HepG2 (cell line): Measurements from ENCODE around the gene P3H2. TPM values are rescaled to one million over a fixed set of nuclear protein-coding genes. Genes with fewer than 3 reads are reported as not detected.

Experiments used
- ATAC-seq: fragments of 200-7000 bp; cut with Tn5 transposase; 3 replicates; pipeline ENCODE4 v1.9.1; 2020; ENCODE audit warnings: mild to moderate bottlenecking, moderate library complexity
- BruUV-seq: library from RNA; stranded (reverse); fragments of 400-500 nt; replicated peaks from 2 replicates; lab custom pipeline; 2021; lab: Mats Ljungman, UMichigan
- CTCF ChIA-PET: fragments of 300-600 bp; formaldehyde crosslinking; extraction: SDS; loops from one replicate; lab custom pipeline; 2021; ENCODE audit warnings: low total read pairs, inconsistent platforms, low intra/inter-chr PET ratio; lab: Yijun Ruan, JAX
- POLR2A ChIA-PET: fragments of 350-600 bp; sonication (Branson Sonifier 250); formaldehyde crosslinking; loops from one replicate; lab custom pipeline; 2020; ENCODE audit warnings: antibody characterized with exemption, inconsistent platforms; lab: Yijun Ruan, JAX
- DNase-seq: peaks from one replicate; pipeline ENCODE4 v3.0.0-alpha.2; 2015; ENCODE audit warnings: low spot score
- FAIRE-seq: peaks from 3 replicates; lab custom pipeline; 2011; peaks lifted over from hg19 to GRCh38; lab: Jason Lieb, UNC
- H2AFZ ChIP-seq: one replicate; pipeline ENCODE4 v1.6.1; 2011; ENCODE audit warnings: low read length, inconsistent platforms
- H3K27ac ChIP-seq: fragments of 300-600 bp; 3 replicates; pipeline ENCODE4 v1.8.0; 2011; ENCODE audit warnings: mixed run types, mild to moderate bottlenecking, mixed read lengths, low read length, inconsistent platforms; ENCODE audit not compliant: insufficient read depth; ENCODE audit errors: extremely low read length
- H3K27me3 ChIP-seq, 2 experiments: fragments of 200-600 bp in 1 of 2; 2 replicates in 1 of 2; 3 replicates in 1 of 2; pipeline versions ENCODE4 v1.6.0 to v1.8.0; 2011; ENCODE audit warnings: low read length in 2 of 2, mild to moderate bottlenecking in 2 of 2, moderate library complexity in 2 of 2, inconsistent platforms in 1 of 2; ENCODE audit not compliant: insufficient read depth in 2 of 2, control insufficient read depth in 1 of 2
- H3K36me3 ChIP-seq, 2 experiments: fragments of 200-600 bp in 1 of 2; replicated peaks in 1 of 2; 2 replicates in 1 of 2; 3 replicates in 1 of 2; pipeline versions ENCODE4 v1.5.1 to v1.8.0; 2011; ENCODE audit warnings: low read length in 2 of 2, inconsistent platforms in 1 of 2; ENCODE audit not compliant: insufficient read depth in 2 of 2, control insufficient read depth in 1 of 2
- H3K4me1 ChIP-seq: 2 replicates; pipeline ENCODE4 v1.5.1; 2012; ENCODE audit warnings: low read length, inconsistent platforms; ENCODE audit not compliant: insufficient read depth
- H3K4me2 ChIP-seq: 2 replicates; pipeline ENCODE4 v1.6.0; 2011; ENCODE audit warnings: low read depth, low read length, inconsistent platforms
- H3K4me3 ChIP-seq, 3 experiments: fragments of 200-600 bp in 1 of 3; sonication (generic), shearing (Covaris generic) in 1 of 3; replicated peaks in 1 of 3; 2 replicates each; pipeline ENCODE4 v1.5.1; 2011 to 2016; ENCODE audit warnings: low read length in 3 of 3, inconsistent platforms in 2 of 3, low read depth in 2 of 3, mild to moderate bottlenecking in 2 of 3, control low read depth in 1 of 3, mixed read lengths in 1 of 3; ENCODE audit not compliant: insufficient read depth in 1 of 3
- H3K79me2 ChIP-seq: one replicate; pipeline ENCODE4 v1.6.1; 2011; ENCODE audit warnings: low read length, inconsistent platforms; ENCODE audit not compliant: insufficient read depth
- H3K9ac ChIP-seq: 2 replicates; pipeline ENCODE4 v1.6.0; 2011; ENCODE audit warnings: mild to moderate bottlenecking, low read depth, low read length, inconsistent platforms; ENCODE audit not compliant: insufficient read depth
- H3K9me3 ChIP-seq: 2 replicates; pipeline ENCODE4 v1.5.1; 2012; ENCODE audit warnings: mild to moderate bottlenecking, low read length
- H4K20me1 ChIP-seq: 2 replicates; pipeline ENCODE4 v1.6.0; 2011; ENCODE audit warnings: inconsistent platforms, mild to moderate bottlenecking, low read length, moderate library complexity; ENCODE audit not compliant: insufficient read depth
- ARID3A ChIP-seq: IDR thresholded peaks from 2 replicates; pipeline ENCODE4 v1.6.1; 2012; ENCODE audit warnings: low read depth, low read length, improper control_type of control experiment
- ATF3 ChIP-seq: sonication (generic); formaldehyde crosslinking; IDR thresholded peaks from 2 replicates; pipeline ENCODE4 v1.4.0; 2020; ENCODE audit warnings: missing genetic modification reagents
- CREM ChIP-seq, 2 experiments: sonication (generic) in 1 of 2; formaldehyde crosslinking in 1 of 2; IDR thresholded peaks; 2 replicates each; pipeline versions ENCODE4 v1.4.0 to v1.6.1; 2016 to 2020; ENCODE audit warnings: antibody characterized with exemption in 1 of 2, mild to moderate bottlenecking in 1 of 2, missing genetic modification reagents in 1 of 2
- ELK4 ChIP-seq: sonication (generic); formaldehyde crosslinking; IDR thresholded peaks from 2 replicates; pipeline ENCODE4 v1.9.0; 2021; ENCODE audit warnings: missing genetic modification reagents, borderline replicate concordance
- FOSL1 ChIP-seq: sonication (generic); formaldehyde crosslinking; IDR thresholded peaks from 2 replicates; pipeline ENCODE4 v1.9.0; 2021; ENCODE audit warnings: missing genetic modification reagents, borderline replicate concordance
- FOSL2 ChIP-seq: sonication (generic); formaldehyde crosslinking; IDR thresholded peaks from 2 replicates; pipeline ENCODE4 v1.4.0; 2020; ENCODE audit warnings: missing genetic modification reagents
- HOXA5 ChIP-seq: sonication (generic); formaldehyde crosslinking; IDR thresholded peaks from 2 replicates; pipeline ENCODE4 v1.4.0; 2020; ENCODE audit warnings: missing genetic modification reagents
- MXD3 ChIP-seq: IDR thresholded peaks from 2 replicates; pipeline ENCODE4 v1.6.1; 2016; ENCODE audit warnings: mild to moderate bottlenecking, missing biosample characterization, missing genetic modification reagents
- ONECUT2 ChIP-seq: sonication (generic); formaldehyde crosslinking; IDR thresholded peaks from 2 replicates; pipeline ENCODE4 v1.4.0; 2020; ENCODE audit warnings: missing genetic modification reagents
- SRY ChIP-seq: sonication (generic); formaldehyde crosslinking; IDR thresholded peaks from 2 replicates; pipeline ENCODE4 v1.8.0; 2022; ENCODE audit warnings: mild to moderate bottlenecking, missing genetic modification reagents
- TEAD3 ChIP-seq: optimal IDR thresholded peaks from 2 replicates; pipeline ENCODE3; 2016; ENCODE audit warnings: borderline replicate concordance
- ZKSCAN1 ChIP-seq: fragments of 150-350 bp; IDR thresholded peaks from 2 replicates; pipeline ENCODE4 v1.6.1; 2014; ENCODE audit warnings: low read length
- ZNF280D ChIP-seq: sonication (generic); formaldehyde crosslinking; IDR thresholded peaks from 2 replicates; pipeline ENCODE4 v1.5.1; 2020; ENCODE audit warnings: mild to moderate bottlenecking, missing genetic modification reagents
- WGBS: methylation state at CpG from one replicate; pipeline ENCODE4 v1.1.6; 2017; ENCODE audit warnings: low lambda C conversion rate; 5-methylcytosine and 5-hydroxymethylcytosine counted together
- in situ Hi-C: cut with HindIII; loops from 2 replicates; pipeline ENCODE4 v1.10.0; 2017; ENCODE audit warnings: low pct_unique_long_range_greater_than_20kb; ENCODE audit not compliant: extremely low pct_ligation_motif_present
- intact Hi-C: fragments of 100-400 bp; cut with micrococcal nuclease; formaldehyde crosslinking; loops from one replicate; pipeline ENCODE4 v1.10.0; 2022; ENCODE audit not compliant: unreplicated experiment
- polyA plus RNA-seq, 8 experiments: library from polyadenylated mRNA; depleted of rRNA in 3 of 8; stranded (reverse) in 7 of 8; unstranded in 1 of 8; fragments of >200 nt; fragmentation: Illumina TruSeq in 4 of 8; extraction: Trizol in 4 of 8; gene quantifications; 2 replicates each; pipeline versions ENCODE4 v1.2.1 to v1.2.3, GENCODE V29; 2011 to 2016; ENCODE audit warnings: low read depth in 4 of 8, missing spikeins in 1 of 8, mixed read lengths in 1 of 8; ENCODE audit not compliant: insufficient read depth in 1 of 8
- total RNA-seq, 5 experiments: library from RNA; depleted of rRNA; stranded (reverse); fragments of >200 nt; fragmentation: Illumina TruSeq; extraction: Trizol; gene quantifications; 2 replicates each; pipeline ENCODE4 v1.2.3, GENCODE V29; 2016; ENCODE audit warnings: low read depth in 1 of 5

Gene P3H2
- total and polyA plus RNA-seq, 2 of the 13 experiments (the other 11 are each of a cell fraction or from before 2014, with no cell fraction given) = not detected

- POLR2A ChIA-PET = no interaction called here
- H3K4me3 ChIP-seq = no peak overlapping the region
- H2AFZ ChIP-seq = no peak overlapping the region
- intact Hi-C loops (no loop called here), in situ Hi-C loops (no loop called here)
- H4K20me1 ChIP-seq = no peaks in the 10 kb centered on the region
- 0 out of 5 replicates have a peak, but pooled peaks cover 0 to 3% of the 10 kb centered on the region in 2 experiments for H3K27me3 ChIP-seq
- under 1% methylated on average over 4 of the region's 4 CpGs for WGBS
- no peak overlapping the region for H3K9ac ChIP-seq
- TF ChIP-seq ZNF280D (CRISPR knock-in tag) (no peak), ONECUT2 (CRISPR knock-in tag) (no peak), MXD3 (CRISPR knock-in tag) (no peak), FOSL1 (CRISPR knock-in tag) (peak; percentile 47; the same call in 1 of the 2 replicates), FOSL2 (CRISPR knock-in tag) (peak; percentile 81), TEAD3 (peak; percentile 43), ARID3A (peak; percentile 46; the same call in 1 of the 2 replicates), ATF3 (CRISPR knock-in tag) (peak; percentile 56; the same call in 1 of the 2 replicates), ELK4 (CRISPR knock-in tag) (no peak), SRY (CRISPR knock-in tag) (no peak), ZKSCAN1 (no peak), HOXA5 (no peak), CREM (IDR thresholded peaks at IDR 0.05) (no peak), CREM (CRISPR knock-in tag; IDR thresholded peaks at IDR 0.05) (no peak)
- CTCF ChIA-PET = no interaction called here
- H3K36me3 ChIP-seq = no peaks in the 10 kb centered on the region
- H3K27ac ChIP-seq = no peak overlapping the region
- FAIRE-seq = no peak
- H3K9me3 ChIP-seq = no peaks in the 10 kb centered on the region
- peak; percentile 86 for ATAC-seq
- H3K4me1 ChIP-seq = peaks cover 13% of the 10 kb centered on the region
- 0 out of 2 replicates have a peak overlapping the region, but pooled peaks have one; percentile 11 for H3K4me2 ChIP-seq
- DNase-seq = peak; percentile 66
- H3K79me2 ChIP-seq = no peaks in the 10 kb centered on the region
- no TSS peak for BruUV-seq
Measured at GRCh38 chr3:190012314-190012782, 108.3 kb downstream of the P3H2 start.
